ENCODE results near the gene SRGAP1.

Gene SRGAP1

DNA sequence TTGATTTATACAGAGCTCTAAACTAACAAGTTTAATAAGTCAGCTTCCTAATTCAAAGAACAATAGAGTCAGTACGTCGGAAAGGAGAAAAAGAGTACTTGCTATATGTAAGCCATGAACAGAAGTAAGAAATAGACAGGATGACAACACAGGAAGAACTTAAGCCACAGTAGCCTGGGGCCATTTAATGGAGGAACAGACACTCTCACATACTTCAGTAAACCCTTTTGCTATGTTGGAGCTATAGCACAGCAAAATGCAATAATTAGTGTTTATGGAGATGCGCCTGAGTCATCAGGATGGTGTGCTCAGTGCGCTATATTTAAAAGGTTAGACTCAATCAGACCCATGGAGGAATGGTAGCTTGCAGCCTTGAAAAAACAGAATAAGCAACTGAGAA is 61.0 kb downstream of the SRGAP1 start:
- no peak for DNase-seq (ENCODE audit: low read depth in 2 of 2)

DNA sequence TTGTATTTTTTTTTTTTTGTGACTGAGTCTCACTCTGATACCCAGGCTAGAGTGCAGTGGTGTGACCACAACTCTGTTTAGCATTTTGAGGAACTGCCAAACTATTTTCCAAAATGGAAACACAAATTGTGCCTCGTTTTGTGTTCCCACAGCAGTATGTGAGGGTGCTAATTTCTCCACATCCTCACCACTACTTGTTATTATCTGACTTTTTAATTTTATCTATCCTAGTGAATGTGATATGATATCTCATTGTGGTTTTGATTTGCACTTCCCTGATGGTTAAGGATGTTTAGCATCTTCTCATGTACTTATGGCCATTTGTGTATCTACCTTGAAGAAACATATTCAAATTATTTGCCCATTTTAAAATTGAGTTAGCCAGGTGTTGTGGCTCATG is 62.4 kb downstream of the SRGAP1 start:
- DNase-seq (ENCODE audit: low read depth in 2 of 2), result no peak

DNA sequence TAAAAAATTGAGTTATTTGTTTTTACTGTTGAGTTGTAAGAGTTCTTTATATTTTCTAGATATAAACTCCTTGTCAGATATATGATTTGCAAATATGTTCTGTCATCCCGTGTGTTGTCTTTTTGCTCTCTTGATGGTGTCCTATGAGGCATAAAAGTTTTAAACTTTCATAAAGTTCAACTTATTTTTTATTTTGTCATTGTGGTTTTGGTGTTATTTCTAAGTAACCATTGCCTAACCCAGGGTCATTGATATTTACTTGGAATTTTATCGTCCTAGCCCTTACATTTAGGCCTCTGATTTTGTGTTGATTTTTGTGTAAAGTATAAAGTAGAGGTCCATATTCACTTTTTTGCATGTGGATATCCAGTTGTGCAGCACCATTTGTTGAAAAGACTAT is 63.1 kb downstream of the SRGAP1 start:
- no peak for DNase-seq (ENCODE audit: low read depth in 2 of 2)

DNA sequence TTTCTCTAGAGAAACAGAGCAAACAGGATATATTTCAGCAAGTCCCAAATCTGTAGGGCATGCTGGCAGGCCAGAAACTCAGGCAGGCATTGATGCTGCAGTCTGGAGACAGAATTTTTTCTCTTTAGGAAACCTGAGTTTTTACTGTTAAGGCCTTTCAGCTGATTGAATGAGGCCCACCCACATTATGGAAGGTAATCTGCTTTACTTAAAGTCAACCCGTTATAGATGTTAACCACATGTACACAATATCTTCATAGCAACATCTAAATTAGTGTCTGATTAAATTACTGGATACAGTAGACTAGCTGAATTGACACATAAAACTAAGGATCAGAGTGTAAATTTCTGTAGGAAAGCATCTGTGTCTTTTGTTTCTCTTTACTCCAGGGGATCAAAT is 65.2 kb downstream of the SRGAP1 start:
- no peak for DNase-seq (ENCODE audit: low read depth in 2 of 2)

DNA sequence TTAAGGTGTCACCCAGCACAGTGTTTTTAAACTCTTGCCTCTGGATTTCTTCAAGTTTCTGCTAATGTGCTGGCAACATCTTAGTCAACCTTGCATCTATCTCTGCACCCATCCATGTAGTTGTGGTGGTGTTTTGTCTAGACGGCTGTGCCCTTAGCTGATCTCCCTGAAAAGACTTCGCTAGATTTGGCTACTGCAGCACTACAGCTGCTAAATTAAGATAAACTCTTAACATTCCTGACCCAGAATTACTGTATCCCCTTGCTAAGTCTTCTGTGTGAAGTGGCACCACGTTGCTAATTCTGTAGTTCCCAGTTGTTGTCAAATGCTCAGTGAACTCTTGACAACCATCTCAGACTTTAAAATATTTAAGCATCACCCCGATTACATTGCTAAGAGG is 66.8 kb downstream of the SRGAP1 start:
- DNase-seq (ENCODE audit: low read depth in 2 of 2), result no peak

DNA sequence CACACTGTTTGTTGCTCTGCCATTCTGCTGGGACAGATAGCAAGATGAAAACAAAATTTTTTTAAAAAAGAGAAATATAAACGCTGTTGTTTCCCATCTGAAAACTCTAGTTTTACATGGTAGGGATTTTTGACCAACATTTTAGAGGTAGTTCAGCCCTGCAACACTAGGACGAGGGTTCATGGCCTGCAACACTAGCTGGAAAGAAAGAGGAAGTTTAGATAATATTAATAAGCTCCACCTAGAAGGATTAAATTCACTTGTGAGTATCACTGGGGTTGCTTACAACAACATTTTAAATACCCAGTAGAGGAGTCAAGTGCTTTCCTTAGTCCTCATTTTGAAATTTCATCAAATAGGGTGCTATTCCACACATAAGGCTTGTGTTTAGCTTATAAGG is 68.2 kb downstream of the SRGAP1 start:
- DNase-seq (ENCODE audit: low read depth in 2 of 2), result no peak

DNA sequence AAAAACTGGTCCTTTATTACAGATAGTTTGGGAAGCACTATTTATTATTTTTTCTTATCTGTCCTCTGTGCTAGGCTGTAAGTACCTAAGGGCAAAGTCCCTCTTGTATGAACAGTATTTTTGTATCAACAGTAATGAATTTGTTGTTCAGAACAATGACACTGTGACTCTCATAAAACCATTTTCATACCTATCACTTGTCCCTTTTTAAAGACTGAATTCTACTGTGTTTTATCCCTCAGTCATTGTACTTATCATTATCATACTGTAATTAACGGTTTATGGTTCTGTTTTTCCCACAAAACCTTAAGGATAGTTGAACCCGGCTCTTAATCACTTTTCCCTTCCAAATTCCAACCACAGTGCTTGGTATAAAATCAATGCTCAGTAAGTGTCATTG is 69.4 kb downstream of the SRGAP1 start:
- DNase-seq (ENCODE audit: low read depth in 2 of 2), result no peak

DNA sequence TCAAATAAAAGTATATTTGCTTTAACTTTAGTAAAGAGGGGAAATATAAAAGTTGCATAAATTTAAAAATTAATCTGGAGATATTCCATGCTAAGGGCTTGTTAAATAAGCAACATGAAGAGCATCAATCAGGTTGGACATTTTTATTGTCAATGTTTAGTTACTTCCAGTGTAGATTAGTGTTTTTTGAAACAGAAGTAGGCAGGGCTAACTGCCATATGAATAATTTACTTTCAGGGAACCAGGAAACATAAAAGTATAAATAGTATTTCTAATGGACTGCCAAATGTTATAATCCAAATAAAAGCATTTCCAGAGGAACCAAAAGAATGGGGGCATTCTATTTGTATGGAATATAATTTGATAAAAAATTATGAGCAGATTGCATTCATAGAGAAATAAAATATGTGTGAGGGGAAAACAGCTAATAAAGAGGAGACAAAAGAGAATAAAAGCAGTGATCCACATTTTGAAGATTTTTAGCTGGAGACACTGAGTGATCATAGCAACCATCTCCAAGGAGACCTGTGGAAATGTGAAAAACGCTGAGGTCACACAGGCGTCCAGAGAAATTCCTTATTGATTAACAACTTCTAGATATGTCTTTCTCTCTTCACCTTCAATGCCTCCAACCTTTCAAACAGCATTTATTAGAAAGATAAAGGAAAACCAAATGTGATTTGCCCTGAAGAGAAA is 70.8 kb downstream of the SRGAP1 start:
- no peak for DNase-seq (ENCODE audit: low read depth in 2 of 2)

DNA sequence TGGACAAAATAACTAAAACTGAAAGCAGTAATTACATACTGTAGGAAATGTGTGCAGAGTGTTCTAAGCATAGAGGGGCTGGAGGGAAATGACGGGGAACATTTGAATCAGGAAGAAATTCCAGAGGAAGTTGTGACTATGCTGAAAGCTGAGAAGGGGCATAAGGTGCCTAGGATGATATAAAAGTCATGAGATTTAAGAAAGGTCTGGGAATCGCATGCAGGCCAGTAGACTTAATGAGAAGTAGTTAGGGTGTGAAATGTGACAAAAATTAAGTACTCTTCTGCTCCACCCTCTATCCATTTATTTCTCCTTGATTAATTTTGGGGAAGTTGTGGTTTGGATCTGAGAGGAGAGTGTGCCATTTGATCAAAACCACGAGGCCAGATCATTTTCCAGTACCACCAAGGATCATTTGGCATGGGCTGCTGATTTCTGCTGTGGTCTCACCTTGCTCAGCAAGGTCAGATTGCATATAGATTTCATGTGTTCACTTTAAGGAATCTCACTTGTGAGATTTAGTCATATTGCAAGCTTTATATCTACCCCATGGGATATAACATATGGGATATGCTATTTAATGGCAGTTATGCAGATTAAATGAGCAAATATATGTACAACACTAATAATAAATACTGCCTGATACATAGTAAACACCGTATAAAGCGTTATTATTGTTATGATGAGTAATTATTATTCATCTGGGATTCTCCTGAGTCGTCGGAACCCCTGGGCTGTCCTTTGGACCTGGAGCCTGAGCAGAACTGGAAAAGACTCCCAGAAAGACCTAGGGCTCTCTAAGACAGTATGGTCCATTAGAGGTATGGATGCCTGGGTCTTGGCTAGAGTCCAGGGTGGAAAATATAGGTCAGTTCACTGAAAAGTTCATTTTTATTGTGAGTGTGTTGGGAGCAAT is 72.3 kb downstream of the SRGAP1 start:
- DNase-seq (ENCODE audit: low read depth in 2 of 2), result no peak

DNA sequence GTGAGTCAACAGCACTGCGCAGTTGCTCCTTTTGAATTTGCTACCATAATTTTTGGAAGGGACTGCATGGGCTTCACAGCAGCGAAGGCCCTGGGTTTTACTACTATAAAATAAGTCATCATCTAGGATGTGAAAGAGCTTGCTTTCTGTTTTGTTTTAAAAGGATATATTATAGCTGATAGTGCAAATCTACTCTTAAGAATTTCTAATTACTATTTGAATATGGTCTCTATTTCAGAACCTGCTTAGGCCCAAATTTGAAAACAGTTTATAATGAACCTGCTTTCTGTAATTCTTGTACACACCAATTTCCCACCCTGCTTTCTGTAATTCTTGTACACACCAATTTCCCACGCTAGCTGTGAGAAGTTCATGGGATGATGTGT is 73.0 kb downstream of the SRGAP1 start:
- no peak for DNase-seq (ENCODE audit: low read depth in 2 of 2)

DNA sequence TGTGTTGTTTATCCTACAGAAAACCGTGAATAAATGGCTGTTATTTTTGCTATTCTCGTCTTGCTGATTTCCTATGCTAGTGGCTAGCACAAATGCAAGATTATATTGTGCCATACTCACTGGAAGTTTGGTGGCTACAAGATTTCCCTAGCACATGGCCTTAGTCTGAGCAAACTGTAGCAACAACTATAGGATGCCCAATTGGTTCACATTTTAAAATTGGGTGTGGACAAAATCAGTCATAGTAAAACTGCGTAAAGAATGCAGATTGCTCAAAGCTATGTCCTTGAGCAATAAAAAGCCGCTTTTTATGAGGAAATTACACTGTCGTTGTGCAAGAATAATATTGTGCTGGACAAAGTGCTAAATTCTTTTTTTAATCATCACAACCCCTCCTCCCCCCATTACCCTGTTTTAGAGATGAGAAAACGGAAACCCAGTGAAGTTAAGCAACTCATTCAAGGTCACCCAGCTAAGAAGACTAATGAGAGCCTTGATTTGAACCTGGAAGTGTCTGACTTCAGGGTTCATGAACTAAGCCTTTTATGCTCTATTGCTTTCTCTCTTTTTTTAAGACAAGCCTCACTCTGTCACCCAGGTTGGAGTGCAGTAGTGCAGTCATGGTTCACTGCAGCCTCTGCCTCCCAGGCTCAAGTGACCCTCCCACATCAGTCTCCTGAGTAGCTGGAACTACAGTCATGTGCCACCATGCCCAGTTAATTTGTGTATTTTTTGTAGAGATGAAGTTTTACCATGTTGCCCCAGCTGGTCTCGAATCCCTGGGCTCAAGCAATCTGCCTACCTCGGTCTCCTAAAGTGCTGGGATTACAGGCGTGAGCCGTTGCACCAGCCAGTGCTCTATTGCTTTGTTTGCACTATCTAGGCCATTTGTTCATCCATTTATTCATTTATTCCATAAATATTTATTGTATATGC is 73.6 kb downstream of the SRGAP1 start:
- DNase-seq (ENCODE audit: low read depth in 2 of 2), result no peak

DNA sequence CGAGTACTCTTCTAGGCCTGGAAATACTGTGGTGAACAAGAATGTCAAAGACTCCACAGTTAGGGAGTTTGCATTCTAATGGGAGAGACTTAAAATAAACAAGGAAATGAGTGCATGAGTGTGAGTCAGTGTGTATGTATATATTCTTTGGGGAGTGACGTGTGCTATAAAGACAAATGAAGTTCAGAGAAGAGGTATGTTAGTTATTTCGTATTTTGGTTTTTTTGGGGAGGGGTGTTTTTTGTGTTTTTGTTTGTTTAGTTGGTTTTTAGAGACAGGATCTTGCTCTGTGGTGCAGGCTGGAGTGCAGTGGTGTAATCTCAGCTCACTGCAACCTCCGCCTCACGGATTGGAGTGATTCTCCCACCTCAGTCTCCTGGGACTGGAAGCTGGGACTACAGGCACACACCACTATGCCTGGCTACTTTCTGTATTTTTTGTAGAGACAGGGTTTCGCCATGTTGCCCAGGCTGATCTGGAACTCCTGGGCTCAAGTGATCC is 74.3 kb downstream of the SRGAP1 start:
- DNase-seq (ENCODE audit: low read depth in 2 of 2), result no peak

DNA sequence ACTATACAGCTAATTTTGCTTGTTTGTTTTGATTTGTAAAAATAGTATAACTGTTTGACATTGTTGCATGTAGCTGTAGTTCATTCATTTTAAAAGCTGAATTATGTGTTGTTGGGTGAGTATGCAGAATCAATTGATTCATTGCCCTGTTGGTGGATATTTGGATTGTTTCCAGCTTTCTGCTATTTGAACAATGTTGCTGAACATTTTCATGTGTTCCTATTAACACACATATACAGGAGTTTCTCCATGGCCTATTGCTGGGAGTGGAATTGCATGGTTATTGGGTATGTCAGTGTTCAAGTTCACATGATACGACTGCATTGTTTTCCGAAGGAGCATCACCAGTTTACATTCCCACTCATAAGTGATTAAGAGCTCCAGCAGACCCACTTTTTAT is 75.3 kb downstream of the SRGAP1 start:
- DNase-seq (ENCODE audit: low read depth in 2 of 2), result no peak

DNA sequence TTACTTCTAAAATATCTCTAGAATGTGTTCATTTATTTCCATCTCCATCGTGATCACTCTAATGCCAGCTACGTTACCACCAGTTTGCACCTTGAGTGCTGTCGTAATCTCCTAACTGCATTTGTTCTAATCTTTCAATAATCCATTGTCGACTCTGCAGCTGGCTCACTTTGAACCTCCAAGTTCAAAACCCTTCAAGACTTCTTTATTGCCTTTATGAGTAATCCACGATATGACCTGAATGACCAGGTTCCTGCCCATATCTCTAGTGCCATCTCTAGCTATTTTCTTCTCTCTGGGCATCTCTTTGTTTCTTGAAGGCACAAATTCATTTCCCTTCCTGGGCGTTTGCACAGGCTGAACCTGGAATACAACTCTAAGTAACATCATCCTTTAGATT is 76.7 kb downstream of the SRGAP1 start:
- no peak for DNase-seq (ENCODE audit: low read depth in 2 of 2)

DNA sequence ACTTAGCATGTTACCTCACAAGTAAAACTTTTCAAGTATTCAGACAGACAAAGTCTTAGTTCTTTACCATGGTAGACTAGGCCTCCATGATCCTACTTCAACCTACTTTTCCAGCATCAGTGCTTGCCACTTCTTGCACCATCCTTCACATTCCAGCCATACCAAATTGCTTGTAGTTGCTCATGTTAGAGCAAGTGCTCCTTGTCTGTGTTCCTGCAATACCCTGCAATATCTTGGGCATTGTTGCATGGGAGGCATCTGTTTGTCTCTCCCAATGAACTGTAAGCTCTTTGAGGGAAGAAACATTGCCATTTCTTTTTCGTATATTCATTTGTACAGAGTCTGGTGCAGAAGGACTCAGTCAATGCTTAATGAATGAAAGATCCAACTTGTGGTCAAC is 78.0 kb downstream of the SRGAP1 start:
- no peak for DNase-seq (ENCODE audit: low read depth in 2 of 2)

DNA sequence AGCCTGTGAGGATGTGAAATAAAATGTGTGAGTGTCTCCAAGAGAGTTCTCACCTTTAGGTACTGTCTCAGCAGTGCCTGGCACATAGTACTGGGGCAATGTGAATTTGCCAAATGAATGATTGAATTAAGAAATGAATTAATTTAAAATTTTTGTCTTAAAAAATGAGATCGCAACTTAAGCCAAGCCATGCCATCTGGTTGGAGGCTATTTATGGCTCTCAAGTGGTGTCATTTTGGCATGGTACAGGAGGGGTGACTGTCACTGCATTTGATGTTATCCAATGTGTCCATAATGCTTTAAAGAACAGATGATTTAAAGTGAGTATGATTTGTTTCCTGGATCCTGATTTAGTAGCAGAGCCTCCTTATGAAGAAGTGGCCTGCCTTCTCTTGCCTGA is 80.3 kb downstream of the SRGAP1 start:
- no peak for DNase-seq (ENCODE audit: low read depth in 2 of 2)

DNA sequence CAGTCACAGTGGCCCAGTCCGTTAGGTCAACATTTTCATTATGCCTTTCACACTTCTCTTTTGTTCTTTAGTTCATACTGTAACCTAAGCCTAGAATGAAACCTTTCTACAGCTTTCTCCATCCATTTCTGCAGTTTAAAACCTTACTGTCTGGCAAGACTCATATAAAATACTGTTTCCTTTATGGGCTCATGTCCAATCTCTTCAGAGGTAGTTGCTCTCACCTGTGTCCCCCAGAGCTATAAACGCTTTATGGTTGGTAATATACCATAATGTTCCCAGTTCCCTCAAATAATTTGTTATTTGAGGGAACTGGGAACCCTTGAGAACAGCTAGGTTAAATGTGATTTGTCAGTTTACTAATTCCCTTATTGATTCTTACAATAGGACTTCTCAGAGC is 83.0 kb downstream of the SRGAP1 start:
- DNase-seq (ENCODE audit: low read depth in 2 of 2), result no peak

DNA sequence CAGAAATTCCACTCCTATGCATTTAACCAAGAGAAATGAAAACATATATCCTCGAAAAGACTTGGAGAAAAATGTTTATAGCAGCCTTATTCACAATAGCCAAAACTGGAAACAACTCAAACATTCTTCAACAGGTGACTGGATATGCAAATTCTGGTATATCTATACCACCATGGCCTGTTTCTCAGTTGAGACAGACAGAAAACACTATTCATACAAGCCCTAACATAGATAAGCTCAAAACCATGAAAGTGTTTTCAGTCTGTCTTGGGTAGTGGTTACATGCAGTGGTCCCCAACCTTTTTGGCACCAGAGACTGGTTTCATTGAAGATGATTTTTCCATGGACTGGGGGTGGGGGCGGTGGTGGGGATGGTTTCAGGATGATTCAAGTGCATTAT is 83.8 kb downstream of the SRGAP1 start:
- DNase-seq (ENCODE audit: low read depth in 2 of 2), result no peak

DNA sequence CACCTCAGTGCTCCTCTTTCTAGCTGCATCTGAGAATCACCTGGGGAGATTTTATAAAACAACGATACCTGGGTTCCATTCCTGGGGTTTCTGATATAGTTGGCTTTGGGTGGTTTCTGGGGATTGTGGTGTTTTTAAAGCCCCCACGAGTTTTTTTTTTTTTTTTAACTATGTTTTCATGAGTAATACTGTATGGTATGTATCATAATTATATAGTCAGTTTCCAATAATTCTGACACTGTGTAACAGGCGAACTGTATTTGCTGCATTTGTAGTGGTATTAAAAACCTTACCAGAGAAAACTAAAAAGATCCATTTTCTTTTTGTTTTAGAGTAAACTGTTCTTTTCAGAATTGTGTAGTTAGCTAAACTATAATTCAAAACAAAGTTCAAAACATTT is 84.9 kb downstream of the SRGAP1 start:
- no peak for DNase-seq (ENCODE audit: low read depth in 2 of 2)

DNA sequence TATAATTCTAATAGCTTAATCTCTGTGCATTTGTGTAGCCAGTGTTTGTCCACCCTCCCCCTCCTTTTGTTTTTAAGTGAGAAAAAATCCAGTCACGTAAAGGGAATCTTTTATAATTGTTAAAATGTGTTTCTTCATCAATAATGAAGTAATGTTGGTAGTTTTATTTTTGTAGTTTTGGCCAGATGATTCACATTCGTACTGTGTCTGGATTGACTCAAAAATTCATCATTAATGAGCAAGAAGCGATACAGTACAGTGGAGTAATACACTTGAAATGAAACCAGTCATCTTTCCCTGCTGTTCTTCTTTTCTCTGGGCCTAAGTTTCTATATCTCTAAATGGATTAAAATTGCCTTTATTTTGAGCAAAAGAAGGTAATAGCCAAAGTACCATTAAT is 86.5 kb downstream of the SRGAP1 start:
- no peak for DNase-seq (ENCODE audit: low read depth in 2 of 2)

DNA sequence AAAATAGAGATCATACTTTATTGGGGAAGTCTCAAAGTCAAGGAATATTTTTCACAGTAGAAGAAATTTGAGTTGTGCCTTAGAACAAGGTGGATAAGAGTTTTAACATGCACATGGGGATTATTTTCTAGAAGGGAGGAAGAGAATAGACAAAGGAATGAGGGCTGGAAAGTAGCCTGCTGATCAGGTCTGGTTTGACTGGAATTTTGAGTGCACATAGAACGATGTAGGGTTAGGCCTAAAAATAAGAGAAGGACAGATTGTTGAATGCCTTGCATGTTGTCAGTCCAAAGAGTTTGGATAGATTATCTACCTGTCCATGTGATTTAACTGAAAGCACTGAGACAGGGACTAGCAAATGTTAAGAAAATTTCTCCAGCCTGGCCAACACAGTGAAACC is 87.2 kb downstream of the SRGAP1 start:
- no peak for DNase-seq (ENCODE audit: low read depth in 2 of 2)

DNA sequence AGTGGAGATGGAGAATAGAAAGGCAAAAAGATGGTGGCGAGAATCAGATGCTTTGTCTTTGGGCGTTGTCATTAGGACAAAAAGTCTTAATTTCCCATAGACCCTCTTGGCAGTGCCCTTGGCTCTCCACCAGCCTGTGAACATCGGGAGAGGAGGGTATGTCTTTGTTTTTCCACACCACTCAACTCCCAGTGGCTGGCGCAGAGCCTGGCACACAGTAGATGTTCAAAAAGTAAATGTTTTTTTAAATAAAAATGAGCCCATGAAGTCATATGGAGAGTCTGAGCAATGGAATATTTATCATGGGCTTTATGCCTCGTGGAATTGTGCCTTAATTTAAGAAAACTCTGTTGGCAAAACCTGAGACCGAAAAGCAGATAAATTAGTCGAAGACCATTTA is 90.4 kb downstream of the SRGAP1 start:
- DNase-seq (ENCODE audit: low read depth in 2 of 2), result no peak
